Measurements from ENCODE around the gene CBX6. TPM values are rescaled to one million over a fixed set of nuclear protein-coding genes. Genes with fewer than 3 reads are reported as not detected.

The CBX6 gene
- total and polyA plus RNA-seq, 10 of the 15 experiments (the other 5 are each of a cell fraction or from before 2014, with no cell fraction given): 3.6 to 142 (median 37.4) TPM

- TF ChIP-seq PRDM15 (CRISPR knock-in tag; IDR thresholded peaks at IDR 0.05): no peak
Observed at GRCh38 chr22:38833061-38833460, 39.0 kb downstream of the CBX6 start (continued).

- Histone ChIP-seq H3K79me2 (ENCODE audit: control insufficient read depth, insufficient read depth, low read length) (no peaks in the 10 kb centered on the region), H3K4me2 (ENCODE audit: control insufficient read depth, insufficient read depth) (no peak overlapping the region), H3K36me3 (ENCODE audit: control insufficient read depth in 2 of 2, insufficient read depth in 2 of 2, low read length in 1 of 2) (no peaks in the 10 kb centered on the region), H2AFZ (ENCODE audit: control insufficient read depth, low read depth, low read length) (no peak overlapping the region), H4K20me1 (ENCODE audit: control insufficient read depth, insufficient read depth) (no peaks in the 10 kb centered on the region), H3K27ac (ENCODE audit: control insufficient read depth, insufficient read depth) (no peak overlapping the region), H3K4me3 (no peak overlapping the region), H3K27me3 (replicated peaks in 1 of 2; ENCODE audit: control insufficient read depth in 2 of 2, insufficient read depth in 2 of 2, low read length in 1 of 2) (no peaks in the 10 kb centered on the region; a peak in 1 of 4 replicates), H3K9me3 (replicated peaks; ENCODE audit: control insufficient read depth, insufficient read depth, low read length) (no peaks in the 10 kb centered on the region), H3K9ac (ENCODE audit: control insufficient read depth, insufficient read depth, low read length) (no peak overlapping the region), H3K4me1 (ENCODE audit: control insufficient read depth, insufficient read depth, low read length) (no peaks in the 10 kb centered on the region)
- no peak for FAIRE-seq
- ChIA-PET POLR2A (no interaction called here), RAD21 (ENCODE audit: unreplicated experiment) (no interaction called here), SMC1A (ENCODE audit: uncharacterized antibody, unreplicated experiment) (no interaction called here), CTCF (no interaction called here)
- ATAC-seq: no peak
- intact Hi-C loops (cut with micrococcal nuclease; ENCODE audit: unreplicated experiment) (no loop called here), in situ Hi-C loops (cut with MboI) (no loop called here)
- DNase-seq (ENCODE audit: low read depth, low spot score): no peak
- no TSS peak for BruUV-seq (replicated peaks)
- 48% methylated on average over 30 of the region's 30 CpGs for WGBS (ENCODE audit: insufficient coverage, insufficient replicate concordance, low lambda C conversion rate, missing lambda C conversion rate)
- no peak for TF ChIP-seq FOS (IDR thresholded peaks at IDR 0.05; ENCODE audit: borderline replicate concordance, extremely low read depth, insufficient read length)
- no peak for TF ChIP-seq RUNX3 (IDR thresholded peaks at IDR 0.05; ENCODE audit: low read length)
- no peak for TF ChIP-seq HDGF (IDR thresholded peaks at IDR 0.05)
- TF ChIP-seq TCF3 (IDR thresholded peaks at IDR 0.05; ENCODE audit: borderline replicate concordance, insufficient read depth, low read depth, low read length): no peak
- no peak for TF ChIP-seq ETV6 (conservative IDR thresholded peaks at IDR 0.05 in 1 of 2, IDR thresholded peaks at IDR 0.05 in 1 of 2; ENCODE audit: borderline replicate concordance in 1 of 2, low read depth in 1 of 2)
- TF ChIP-seq REST (IDR thresholded peaks at IDR 0.05; ENCODE audit: low read depth, low read length): no peak
- TF ChIP-seq SUPT20H (IDR thresholded peaks at IDR 0.05; ENCODE audit: borderline replicate concordance, control insufficient read depth, low read depth, low read length): no peak
- no peak for TF ChIP-seq ZNF622 (IDR thresholded peaks at IDR 0.05)
- TF ChIP-seq TAF1 (IDR thresholded peaks at IDR 0.05; ENCODE audit: borderline replicate concordance, low read depth, low read length): no peak
- no peak for TF ChIP-seq MLLT1 (IDR thresholded peaks at IDR 0.05)
- TF ChIP-seq NFIC (IDR thresholded peaks at IDR 0.05; ENCODE audit: low read depth, low read length): no peak
Observed at GRCh38 chr22:38832005-38832978, 39.7 kb downstream of the CBX6 start.
